ENCODE results near the gene NDRG3. TPM values are rescaled to one million over a fixed set of nuclear protein-coding genes. Genes with fewer than 3 reads are reported as not detected.

NDRG3 gene
- polyA plus RNA-seq, 2 of the 4 experiments (the other 2 are of a cell fraction) = 30.6 to 34.4 TPM

- TF ChIP-seq RAD21 (conservative IDR thresholded peaks at IDR 0.05 in 1 of 2, IDR thresholded peaks at IDR 0.05 in 1 of 2) (no peak), TFCP2L1 (CRISPR knock-in tag; IDR thresholded peaks at IDR 0.05) (no peak), USF2 (IDR thresholded peaks at IDR 0.05) (no peak), RCOR1 (IDR thresholded peaks at IDR 0.05; ENCODE audit: low read depth, low read length) (no peak), MAFK (IDR thresholded peaks at IDR 0.05; ENCODE audit: partially characterized antibody) (no peak)
Observed at GRCh38 chr20:36786246-36786645, 40.4 kb upstream of the NDRG3 start (continued).

- DNase-seq (ENCODE audit: low read depth in 1 of 2, low spot score in 1 of 2) = no peak
- Histone ChIP-seq H3K9me3 (no peaks in the 10 kb centered on the region), H3K27ac (no peak overlapping the region), H3K4me2 (no peak overlapping the region), H3K4me3 (no peak overlapping the region), H3K4me1 (no peaks in the 10 kb centered on the region)
- POLR2A ChIA-PET = no interaction called here
- CTCF ChIA-PET = interaction anchor here (1.1 to 5.2 kb wide), 3 partner anchors 9 to 23 kb away, joined by 4 to 33 read pairs (median 7); partner anchors contain the start of gene DSN1
- ATAC-seq = no peak
- TF ChIP-seq MAZ (IDR thresholded peaks at IDR 0.05; ENCODE audit: borderline replicate concordance, low read depth, low read length) = no peak
- no peak for TF ChIP-seq EP300 (IDR thresholded peaks at IDR 0.05)
- WGBS (ENCODE audit: missing lambda C conversion rate) = 84% methylated on average over 2 of the region's 2 CpGs
- FAIRE-seq = no peak
Observed at GRCh38 chr20:36785308-36785707, 39.4 kb upstream of the NDRG3 start.

GRCh38 chr20:36784900-36785299 is 39.0 kb upstream of the NDRG3 start:
- Histone ChIP-seq H3K9me3 (no peaks in the 10 kb centered on the region), H3K4me3 (no peak overlapping the region), H3K4me2 (no peak overlapping the region), H3K4me1 (no peaks in the 10 kb centered on the region), H3K27ac (no peak overlapping the region)
- CTCF ChIA-PET = interaction anchor here (0.6 to 5.2 kb wide), 5 partner anchors 9 to 116 kb away, joined by 3 to 33 read pairs (median 4); partner anchors contain the start of gene DSN1
- POLR2A ChIA-PET = no interaction called here
- ATAC-seq (no peak), DNase-seq (ENCODE audit: low read depth in 1 of 2, low spot score in 1 of 2) (no peak), FAIRE-seq (no peak)
- TF ChIP-seq ZFP36 (IDR thresholded peaks at IDR 0.05; ENCODE audit: borderline replicate concordance, partially characterized antibody) (no peak), CTCF (IDR thresholded peaks at IDR 0.05) (no peak), ZSCAN20 (CRISPR knock-in tag; IDR thresholded peaks at IDR 0.05) (no peak), FOSL2 (IDR thresholded peaks at IDR 0.05) (no peak), FOSL2 (CRISPR knock-in tag; IDR thresholded peaks at IDR 0.05) (no peak), JUNB (IDR thresholded peaks at IDR 0.05) (no peak), ESRRA (IDR thresholded peaks at IDR 0.05; ENCODE audit: borderline replicate concordance, low read length) (no peak), CBX2 (IDR thresholded peaks at IDR 0.05; ENCODE audit: borderline replicate concordance, low read depth) (no peak), HOXB5 (CRISPR knock-in tag; IDR thresholded peaks at IDR 0.05) (no peak), EP300 (IDR thresholded peaks at IDR 0.05) (no peak), RCOR1 (IDR thresholded peaks at IDR 0.05; ENCODE audit: low read depth, low read length) (no peak), NFE2L2 (conservative IDR thresholded peaks at IDR 0.05; ENCODE audit: low read length) (no peak), TP53 (CRISPR knock-in tag; IDR thresholded peaks at IDR 0.05) (no peak)
- 86% methylated on average over 9 of the region's 9 CpGs for WGBS (ENCODE audit: missing lambda C conversion rate)

- FAIRE-seq = no peak
- ChIA-PET CTCF (interaction anchor here (1.0 to 5.2 kb wide), 3 partner anchors 10 to 29 kb away, joined by 4 to 33 read pairs (median 7); partner anchors contain the start of gene DSN1), POLR2A (no interaction called here)
- Histone ChIP-seq H3K4me3 (no peak overlapping the region), H3K4me1 (no peaks in the 10 kb centered on the region), H3K4me2 (no peak overlapping the region), H3K27ac (no peak overlapping the region), H3K9me3 (no peaks in the 10 kb centered on the region)
- ATAC-seq = no peak
- TF ChIP-seq NR3C1 (IDR thresholded peaks at IDR 0.05) = no peak
- no peak for TF ChIP-seq ZFP36 (IDR thresholded peaks at IDR 0.05; ENCODE audit: borderline replicate concordance, partially characterized antibody)
- no peak for TF ChIP-seq HOXB13 (CRISPR knock-in tag; IDR thresholded peaks at IDR 0.05; ENCODE audit: low read depth)
- TF ChIP-seq SREBF2 (IDR thresholded peaks at IDR 0.05) = no peak
- no peak for TF ChIP-seq EHMT2 (IDR thresholded peaks at IDR 0.05; ENCODE audit: low read depth)
- no peak for TF ChIP-seq RAD21 (conservative IDR thresholded peaks at IDR 0.05 in 1 of 2, IDR thresholded peaks at IDR 0.05 in 1 of 2)
- no peak for TF ChIP-seq GATA3 (IDR thresholded peaks at IDR 0.05; ENCODE audit: borderline replicate concordance)
- TF ChIP-seq CBX8 (IDR thresholded peaks at IDR 0.05) = no peak
- TF ChIP-seq E2F6 (IDR thresholded peaks at IDR 0.05; ENCODE audit: borderline replicate concordance, low read depth) = no peak
- TF ChIP-seq USF2 (IDR thresholded peaks at IDR 0.05) = no peak
- TF ChIP-seq RFX5 (IDR thresholded peaks at IDR 0.05) = no peak
- no peak for TF ChIP-seq FOSL2 (IDR thresholded peaks at IDR 0.05)
- no peak for TF ChIP-seq FOSL2 (CRISPR knock-in tag; IDR thresholded peaks at IDR 0.05)
- no peak for TF ChIP-seq TP53 (CRISPR knock-in tag; IDR thresholded peaks at IDR 0.05)
- no peak for TF ChIP-seq HDAC2 (IDR thresholded peaks at IDR 0.05)
- TF ChIP-seq CHD2 (IDR thresholded peaks at IDR 0.05; ENCODE audit: low read length, partially characterized antibody) = no peak
- TF ChIP-seq ZC3H11A (IDR thresholded peaks at IDR 0.05) = no peak
- no peak for TF ChIP-seq JUN (IDR thresholded peaks at IDR 0.05)
- TF ChIP-seq PHF8 (IDR thresholded peaks at IDR 0.05; ENCODE audit: borderline replicate concordance, low read depth) = no peak
- 96% methylated on average over 7 of the region's 7 CpGs for WGBS (ENCODE audit: missing lambda C conversion rate)
- DNase-seq (ENCODE audit: low read depth in 1 of 2, low spot score in 1 of 2) = no peak
Observed at GRCh38 chr20:36784116-36784515, 38.2 kb upstream of the NDRG3 start.

Data from A549 (cell line).